ENCODE measurements around the gene CDK10.

- TF ChIP-seq, protein P1, sequence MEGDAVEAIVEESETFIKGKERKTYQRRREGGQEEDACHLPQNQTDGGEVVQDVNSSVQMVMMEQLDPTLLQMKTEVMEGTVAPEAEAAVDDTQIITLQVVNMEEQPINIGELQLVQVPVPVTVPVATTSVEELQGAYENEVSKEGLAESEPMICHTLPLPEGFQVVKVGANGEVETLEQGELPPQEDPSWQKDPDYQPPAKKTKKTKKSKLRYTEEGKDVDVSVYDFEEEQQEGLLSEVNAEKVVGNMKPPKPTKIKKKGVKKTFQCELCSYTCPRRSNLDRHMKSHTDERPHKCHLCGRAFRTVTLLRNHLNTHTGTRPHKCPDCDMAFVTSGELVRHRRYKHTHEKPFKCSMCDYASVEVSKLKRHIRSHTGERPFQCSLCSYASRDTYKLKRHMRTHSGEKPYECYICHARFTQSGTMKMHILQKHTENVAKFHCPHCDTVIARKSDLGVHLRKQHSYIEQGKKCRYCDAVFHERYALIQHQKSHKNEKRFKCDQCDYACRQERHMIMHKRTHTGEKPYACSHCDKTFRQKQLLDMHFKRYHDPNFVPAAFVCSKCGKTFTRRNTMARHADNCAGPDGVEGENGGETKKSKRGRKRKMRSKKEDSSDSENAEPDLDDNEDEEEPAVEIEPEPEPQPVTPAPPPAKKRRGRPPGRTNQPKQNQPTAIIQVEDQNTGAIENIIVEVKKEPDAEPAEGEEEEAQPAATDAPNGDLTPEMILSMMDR (conservative IDR thresholded peaks at IDR 0.05) = no peak
- no peak for TF ChIP-seq ZFX (IDR thresholded peaks at IDR 0.05)
Measured at GRCh38 chr16:89660146-89660545, 26.3 kb upstream of the CDK10 start.

All from C4-2B (cell line).